GM06990 (cell line): ENCODE measurements around the gene ELOF1.

ENCODE experiments used
- DNase-seq: peaks from one replicate; pipeline ENCODE4 v3.0.0-alpha.2; 2011; ENCODE audit not compliant: insufficient read length; ENCODE audit errors: extremely low read depth
- H3K27me3 ChIP-seq: replicated peaks from 2 replicates; pipeline ENCODE4 v1.6.0; 2011; ENCODE audit warnings: low read length; ENCODE audit not compliant: control insufficient read depth, insufficient read depth
- H3K36me3 ChIP-seq: 2 replicates; pipeline ENCODE4 v1.5.1; 2011; ENCODE audit warnings: low read length; ENCODE audit not compliant: control insufficient read depth, insufficient read depth
- H3K4me3 ChIP-seq: replicated peaks from 2 replicates; pipeline ENCODE4 v1.5.1; 2011; ENCODE audit warnings: low read depth, mild to moderate bottlenecking, control low read depth, low read length
- TF ChIP-seq, protein P1 (sequence below): IDR thresholded peaks from 2 replicates; pipeline ENCODE4 v1.5.1; 2011; ENCODE audit warnings: low read length, control low read depth, mild to moderate bottlenecking, inconsistent platforms; ENCODE audit not compliant: insufficient read depth, poor library complexity, severe bottlenecking

The ELOF1 gene

DNA sequence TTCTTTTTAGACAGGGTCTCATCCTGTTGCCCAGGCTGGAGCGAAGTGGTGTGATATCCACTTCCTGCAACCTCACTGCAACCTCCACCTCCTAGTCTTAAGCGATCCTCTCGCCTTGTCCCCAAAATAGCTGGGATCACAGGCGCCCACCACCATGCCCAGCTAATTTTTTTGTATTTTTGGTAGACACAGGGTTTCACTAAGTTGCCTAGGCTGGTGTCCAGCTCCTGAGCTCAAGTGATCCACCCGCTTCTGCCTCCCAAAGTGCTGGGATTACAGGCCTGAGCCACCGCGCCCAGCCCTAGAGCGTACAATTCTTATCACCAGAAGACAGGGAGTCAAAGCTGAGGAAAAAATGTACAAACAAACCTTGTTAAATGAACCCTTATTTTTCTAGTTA, 4.5 kb upstream of the ELOF1 start:
- TF ChIP-seq, protein P1, sequence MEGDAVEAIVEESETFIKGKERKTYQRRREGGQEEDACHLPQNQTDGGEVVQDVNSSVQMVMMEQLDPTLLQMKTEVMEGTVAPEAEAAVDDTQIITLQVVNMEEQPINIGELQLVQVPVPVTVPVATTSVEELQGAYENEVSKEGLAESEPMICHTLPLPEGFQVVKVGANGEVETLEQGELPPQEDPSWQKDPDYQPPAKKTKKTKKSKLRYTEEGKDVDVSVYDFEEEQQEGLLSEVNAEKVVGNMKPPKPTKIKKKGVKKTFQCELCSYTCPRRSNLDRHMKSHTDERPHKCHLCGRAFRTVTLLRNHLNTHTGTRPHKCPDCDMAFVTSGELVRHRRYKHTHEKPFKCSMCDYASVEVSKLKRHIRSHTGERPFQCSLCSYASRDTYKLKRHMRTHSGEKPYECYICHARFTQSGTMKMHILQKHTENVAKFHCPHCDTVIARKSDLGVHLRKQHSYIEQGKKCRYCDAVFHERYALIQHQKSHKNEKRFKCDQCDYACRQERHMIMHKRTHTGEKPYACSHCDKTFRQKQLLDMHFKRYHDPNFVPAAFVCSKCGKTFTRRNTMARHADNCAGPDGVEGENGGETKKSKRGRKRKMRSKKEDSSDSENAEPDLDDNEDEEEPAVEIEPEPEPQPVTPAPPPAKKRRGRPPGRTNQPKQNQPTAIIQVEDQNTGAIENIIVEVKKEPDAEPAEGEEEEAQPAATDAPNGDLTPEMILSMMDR = no peak
- H3K36me3 ChIP-seq = no peaks in the 10 kb centered on the region
- H3K27me3 ChIP-seq = no peaks in the 10 kb centered on the region
- DNase-seq = no peak
- no peak overlapping the region for H3K4me3 ChIP-seq

DNA sequence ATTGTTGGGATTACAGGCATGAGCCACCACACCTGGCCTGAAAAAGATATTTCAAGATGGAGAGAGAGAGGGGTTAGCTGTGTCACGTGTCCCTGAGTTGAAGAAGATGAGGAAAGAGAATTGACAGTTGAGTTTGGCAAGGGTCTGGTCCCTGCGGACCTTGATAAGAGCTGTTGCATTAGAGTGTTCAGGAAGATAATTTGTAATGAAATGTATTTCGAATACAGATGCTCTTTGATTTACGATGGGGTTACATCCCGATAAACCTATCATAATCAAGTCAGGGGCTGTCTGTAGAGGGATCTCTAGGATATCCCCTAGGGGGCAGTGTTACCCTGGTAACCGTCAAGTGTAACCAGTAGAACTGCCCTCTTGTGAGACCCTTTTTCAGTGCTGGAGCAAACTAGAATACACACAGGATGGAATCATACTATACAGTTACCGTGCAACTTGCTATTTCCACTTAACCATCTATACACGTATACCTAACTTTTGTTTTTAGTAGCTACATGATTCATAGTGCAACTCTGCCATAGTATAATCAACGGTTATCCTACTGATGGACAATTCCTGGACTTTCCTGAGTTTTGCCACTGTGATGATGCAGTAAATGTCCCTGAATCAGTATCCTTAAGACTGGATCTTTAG, 1.5 kb upstream of the ELOF1 start:
- peak overlapping the region; percentile 93 for H3K4me3 ChIP-seq
- no peak for DNase-seq
- H3K36me3 ChIP-seq = peaks cover 3% of the 10 kb centered on the region
- TF ChIP-seq, protein P1 = peak; percentile 69
- H3K27me3 ChIP-seq = no peaks in the 10 kb centered on the region

DNA sequence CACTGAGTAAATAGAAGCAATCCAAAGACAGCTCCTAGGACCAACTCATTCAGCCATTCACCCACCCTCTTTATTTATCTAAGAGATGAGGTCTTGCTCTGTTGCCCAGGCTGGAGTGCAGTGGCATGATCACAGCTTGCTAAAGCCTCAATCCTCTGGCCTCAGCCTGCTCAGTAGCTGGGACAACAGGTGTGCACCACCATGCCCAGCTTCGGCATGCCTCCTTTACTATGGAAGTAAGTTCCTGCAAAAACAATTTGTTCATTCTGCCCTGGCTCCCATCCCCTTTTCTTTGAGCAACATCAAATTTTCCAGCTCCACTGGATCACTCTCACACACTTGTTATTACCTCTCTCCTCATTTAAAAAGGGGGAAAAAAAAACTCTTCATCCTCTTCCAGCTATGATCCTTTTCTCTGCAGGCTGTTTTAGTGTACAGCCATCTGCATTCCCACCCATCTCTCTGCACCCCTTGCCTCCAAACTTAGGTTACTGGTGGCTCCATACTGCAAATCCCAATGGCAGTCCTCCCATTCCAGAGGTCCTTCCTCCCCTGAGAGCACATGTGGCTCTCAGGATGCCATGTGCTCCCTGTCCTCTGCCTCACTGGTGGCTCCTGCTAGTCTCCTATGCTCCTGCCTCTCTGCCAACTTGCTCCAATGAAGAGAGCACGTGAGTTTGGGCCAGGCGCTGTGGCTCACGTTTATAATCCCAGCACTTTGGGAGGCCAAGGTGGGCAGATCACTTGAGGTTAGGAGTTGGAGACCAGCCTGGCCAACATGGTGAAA, 2.2 kb downstream of the ELOF1 start:
- no peak for DNase-seq
- H3K36me3 ChIP-seq = peaks cover 16% of the 10 kb centered on the region
- H3K4me3 ChIP-seq = no peak overlapping the region
- TF ChIP-seq, protein P1 = no peak
- no peaks in the 10 kb centered on the region for H3K27me3 ChIP-seq

DNA sequence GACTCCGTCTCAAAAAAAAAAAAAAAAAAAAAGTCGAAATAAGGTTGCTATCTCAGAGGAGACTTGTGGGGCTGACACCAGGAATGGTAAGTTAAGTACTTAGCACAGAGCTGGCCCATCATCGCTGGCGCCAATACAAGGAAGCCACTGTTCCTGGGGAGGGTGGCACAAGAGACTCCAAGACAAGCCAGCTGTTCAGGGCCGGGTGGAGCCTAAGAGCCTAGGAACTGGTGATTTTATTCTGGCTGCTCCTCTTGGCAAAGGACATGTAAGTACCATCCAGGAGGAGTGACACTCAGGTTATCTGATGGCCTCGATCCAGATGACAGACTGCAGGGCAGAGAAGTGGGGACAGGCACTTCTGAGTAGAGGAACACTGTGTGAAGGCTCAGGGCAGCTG, 3.8 kb downstream of the ELOF1 start:
- DNase-seq = no peak
- TF ChIP-seq, protein P1 = no peak
- H3K4me3 ChIP-seq = no peak overlapping the region
- peaks cover 16% of the 10 kb centered on the region for H3K36me3 ChIP-seq
- no peaks in the 10 kb centered on the region for H3K27me3 ChIP-seq

DNA sequence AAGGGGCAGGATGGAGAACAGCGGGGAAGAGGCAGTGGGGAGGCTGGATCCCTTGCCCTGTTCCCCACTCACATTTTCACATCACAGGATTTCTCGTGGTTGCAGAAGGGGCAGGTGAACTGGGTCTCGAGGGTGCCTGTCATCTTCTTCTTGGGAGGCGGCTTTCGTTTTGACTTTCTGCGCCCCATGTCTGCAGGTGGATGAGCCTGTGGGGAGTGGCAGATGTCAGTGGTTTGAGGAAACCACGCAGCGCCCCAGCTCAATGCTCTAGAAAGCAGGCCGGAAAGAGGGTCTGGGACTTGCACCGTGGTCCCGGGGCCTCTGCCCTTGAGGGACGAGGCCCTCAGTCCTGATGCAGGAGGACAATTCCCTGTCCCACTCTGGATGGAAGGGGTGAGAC, 4.9 kb downstream of the ELOF1 start:
- peak; percentile 73 for DNase-seq
- H3K27me3 ChIP-seq = no peaks in the 10 kb centered on the region
- H3K4me3 ChIP-seq = no peak overlapping the region
- TF ChIP-seq, protein P1 = no peak
- H3K36me3 ChIP-seq = peaks cover 16% of the 10 kb centered on the region
